DOHH2 (cell line): ENCODE measurements around the gene SLMAP.

Experiments used
- CTCF ChIP-seq: fragments of 200-600 bp; sonication (generic); IDR thresholded peaks from one replicate; pipeline ENCODE4 v1.5.1; 2014; ENCODE audit warnings: antibody characterized with exemption, mild to moderate bottlenecking, low read depth, low read length; ENCODE audit not compliant: poor library complexity, severe bottlenecking
- EZH2phosphoT487 ChIP-seq: fragments of 200-600 bp; sonication (generic); IDR thresholded peaks from 2 replicates; pipeline ENCODE4 v1.6.1; 2017; ENCODE audit warnings: borderline replicate concordance, mild to moderate bottlenecking, antibody characterized with exemption, low read length, moderate library complexity, mixed read lengths

GRCh38 chr3:57892423-57892822, 136.3 kb downstream of the SLMAP start:
- TF ChIP-seq CTCF (no peak), EZH2phosphoT487 (no peak)
